ENCODE data around the gene DNAJB6. TPM values are rescaled to one million over a fixed set of nuclear protein-coding genes. Genes with fewer than 3 reads are reported as not detected.

DNAJB6 gene
- total RNA-seq, 1 donor from 2014 or later, result 247 TPM

- DNase-seq (ENCODE audit: low read depth), result no peak
These were observed 29.9 kb downstream of the DNAJB6 start for GRCh38 chr7:157366722-157367121.

DNA sequence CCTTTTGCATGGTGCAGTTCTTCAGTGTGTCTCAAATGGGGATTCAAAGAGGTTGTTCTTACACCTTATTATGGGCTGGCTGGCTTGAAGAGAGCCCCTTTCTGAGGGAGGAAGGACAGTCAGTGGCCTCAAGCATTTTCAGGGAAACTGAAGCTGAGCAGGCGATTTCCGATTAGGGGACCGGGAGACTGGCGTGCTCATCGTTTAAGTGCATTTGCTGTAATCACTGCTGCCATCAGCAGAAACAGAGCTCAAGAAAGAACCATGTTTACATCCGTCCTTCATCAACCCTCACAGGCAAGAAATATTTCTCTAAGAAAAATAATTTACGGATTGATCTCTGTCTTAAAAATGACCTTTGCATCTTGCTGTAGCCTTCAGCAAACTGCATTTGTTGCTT, 32.2 kb downstream of the DNAJB6 start:
- no peak for DNase-seq (ENCODE audit: low read depth)

GRCh38 chr7:157370742-157371141, 33.9 kb downstream of the DNAJB6 start:
- DNase-seq (ENCODE audit: low read depth), result no peak

GRCh38 chr7:157371296-157371695, 34.5 kb downstream of the DNAJB6 start:
- DNase-seq (ENCODE audit: low read depth), result no peak

DNA sequence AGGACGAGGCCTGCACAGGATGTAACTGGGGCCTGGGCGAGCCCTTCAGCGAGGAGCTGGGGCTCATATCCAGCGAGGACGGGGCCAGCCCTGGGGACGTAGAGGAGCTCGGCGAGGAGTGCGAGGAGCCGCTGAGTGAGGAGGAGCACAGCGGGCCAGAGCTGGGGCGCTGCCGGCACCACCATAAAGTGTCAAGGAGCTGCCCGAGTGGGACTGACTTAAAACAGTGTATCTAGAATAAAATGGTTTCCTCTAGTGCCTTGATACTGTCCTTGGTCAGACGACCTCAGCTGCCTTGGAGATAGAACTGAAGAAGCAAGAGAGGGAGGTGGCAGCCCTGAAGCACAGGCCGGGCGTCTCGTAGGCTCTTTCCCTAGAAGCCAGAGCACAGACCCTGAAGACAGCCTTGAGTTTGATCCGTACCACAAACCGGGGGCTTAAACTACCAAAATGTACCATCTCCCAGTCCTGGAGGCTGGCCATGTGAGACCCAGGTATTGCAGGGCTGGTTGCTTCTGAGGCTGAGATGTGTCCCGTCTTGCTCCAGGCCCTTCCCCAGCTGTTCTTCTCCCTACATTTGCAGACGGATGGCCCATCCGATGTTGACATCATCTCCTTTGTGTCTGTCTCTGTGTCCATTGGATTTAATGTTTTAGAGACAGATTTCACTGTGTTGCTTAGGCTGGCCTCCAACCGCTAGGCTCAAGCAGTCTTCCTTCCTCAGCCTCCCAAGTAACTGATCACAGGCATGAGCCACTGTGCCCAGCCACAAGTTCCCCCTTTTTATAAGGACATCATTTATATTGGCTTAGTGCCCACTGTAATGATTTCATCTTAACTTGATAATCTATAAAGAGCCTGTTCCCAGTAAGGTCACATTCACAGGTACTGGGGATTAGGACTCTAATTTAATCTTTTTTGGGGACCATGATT, 35.8 kb downstream of the DNAJB6 start:
- DNase-seq (ENCODE audit: low read depth), result no peak

DNA sequence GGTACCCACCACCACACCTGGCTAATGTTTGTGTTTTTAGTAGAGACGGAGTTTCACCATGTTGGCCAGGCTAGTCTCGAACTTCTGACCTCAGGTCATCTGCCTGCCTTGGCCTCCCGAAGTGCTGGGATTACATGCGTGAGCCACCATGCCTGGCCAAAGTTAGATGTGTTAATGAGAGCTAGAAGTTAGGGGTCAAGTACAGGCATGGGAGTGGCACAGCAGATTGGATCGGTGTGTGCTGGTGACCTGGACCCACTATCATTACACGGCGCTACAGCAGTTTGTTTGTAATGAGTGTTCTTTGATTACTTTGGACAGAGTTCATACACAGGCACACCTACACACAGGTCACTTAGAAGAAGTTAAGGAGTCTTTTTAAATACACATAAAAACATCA, 36.7 kb downstream of the DNAJB6 start:
- DNase-seq (ENCODE audit: low read depth), result no peak

DNA sequence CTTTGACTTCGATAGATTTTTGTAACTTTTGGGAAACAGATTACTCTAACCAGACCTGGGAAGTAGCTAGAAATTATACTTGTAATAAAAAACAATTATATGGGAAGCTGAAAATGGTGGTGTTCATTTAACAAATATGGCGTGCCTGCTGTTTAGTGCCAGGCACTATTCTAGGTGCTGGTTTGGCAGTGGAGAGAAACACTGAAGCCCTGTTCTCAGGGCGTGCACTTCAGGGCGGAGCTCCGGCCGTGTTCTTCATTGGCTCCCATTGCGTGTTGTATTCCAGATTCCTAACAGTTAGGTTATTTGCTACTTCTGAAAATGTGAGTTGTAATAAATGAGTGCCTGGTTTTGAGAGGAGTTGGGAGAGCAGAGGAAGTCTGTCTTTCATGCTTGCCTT, 38.6 kb downstream of the DNAJB6 start:
- DNase-seq (ENCODE audit: low read depth), result no peak

DNA sequence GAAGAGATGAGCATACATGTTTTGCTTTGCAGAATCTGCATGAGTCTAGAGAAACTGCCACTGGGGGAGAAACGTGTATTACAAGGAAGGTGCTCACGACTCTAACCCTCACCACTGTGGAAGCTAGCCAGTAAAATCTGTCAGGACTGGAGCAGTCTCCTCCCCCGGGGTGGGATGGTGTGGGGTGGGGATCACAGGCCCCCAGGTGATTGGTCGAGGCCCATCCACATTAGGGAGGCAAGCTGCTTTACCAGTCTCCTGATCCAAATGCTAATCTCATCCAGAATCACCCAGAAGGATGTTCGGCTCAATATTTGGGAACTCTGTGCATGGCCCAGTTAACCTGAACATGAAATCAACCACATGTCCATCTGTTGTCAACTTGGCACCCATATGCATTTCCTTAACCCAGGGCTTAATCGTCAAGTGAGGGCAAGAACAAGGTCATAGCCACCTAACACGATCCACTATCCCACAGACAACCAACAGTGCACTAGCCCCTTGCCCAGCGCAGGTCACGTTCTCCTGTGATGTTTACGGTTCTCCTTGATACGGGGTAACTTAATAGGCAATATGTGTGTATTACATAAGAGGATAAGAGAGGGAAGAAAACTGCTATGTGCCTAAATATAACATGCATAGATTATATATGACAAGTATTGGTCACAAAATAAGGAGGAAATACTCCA, 40.8 kb downstream of the DNAJB6 start:
- no peak for DNase-seq (ENCODE audit: low read depth)

DNA sequence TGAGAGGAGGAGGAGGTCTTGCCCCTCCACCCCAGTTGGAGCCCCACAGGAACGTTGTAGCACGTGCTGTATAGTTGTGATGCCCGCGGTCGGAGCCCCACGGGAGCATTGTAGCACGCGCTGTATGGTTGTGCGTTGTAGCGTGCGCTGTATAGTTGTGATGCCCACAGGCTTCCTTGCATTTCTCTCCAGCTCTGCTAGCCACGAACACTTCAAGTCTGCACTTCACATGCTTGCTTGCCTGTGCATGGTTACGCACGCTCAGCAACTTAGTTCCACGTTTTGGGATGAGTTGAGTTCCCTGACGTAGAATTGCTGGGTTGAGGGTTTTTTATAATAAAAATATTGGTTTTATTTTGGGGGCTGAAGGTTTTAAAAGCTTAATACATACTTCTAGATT, 41.6 kb downstream of the DNAJB6 start:
- no peak for DNase-seq (ENCODE audit: low read depth)

DNA sequence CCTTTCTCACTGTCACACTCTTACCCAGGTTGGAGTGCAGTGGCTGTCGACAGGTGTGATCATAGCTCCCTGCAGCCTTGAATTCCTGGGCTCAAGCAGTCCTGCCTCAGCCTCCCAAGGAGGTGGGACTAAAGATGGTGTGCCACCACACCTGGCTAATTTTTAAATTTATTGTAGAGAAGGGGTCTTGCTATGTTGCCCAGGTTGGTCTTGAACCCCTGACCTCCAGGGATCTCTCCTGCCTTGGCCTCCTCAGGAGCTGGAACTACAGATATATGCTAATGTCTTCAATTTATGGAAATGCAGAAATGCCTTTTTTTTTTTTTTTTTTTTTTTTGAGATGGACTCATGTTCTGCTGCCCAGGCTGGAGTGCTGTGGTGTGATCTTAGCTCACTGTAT, 42.7 kb downstream of the DNAJB6 start:
- no peak for DNase-seq (ENCODE audit: low read depth)

- DNase-seq (ENCODE audit: low read depth), result no peak
These were observed 43.6 kb downstream of the DNAJB6 start for GRCh38 chr7:157380416-157380815.

DNA sequence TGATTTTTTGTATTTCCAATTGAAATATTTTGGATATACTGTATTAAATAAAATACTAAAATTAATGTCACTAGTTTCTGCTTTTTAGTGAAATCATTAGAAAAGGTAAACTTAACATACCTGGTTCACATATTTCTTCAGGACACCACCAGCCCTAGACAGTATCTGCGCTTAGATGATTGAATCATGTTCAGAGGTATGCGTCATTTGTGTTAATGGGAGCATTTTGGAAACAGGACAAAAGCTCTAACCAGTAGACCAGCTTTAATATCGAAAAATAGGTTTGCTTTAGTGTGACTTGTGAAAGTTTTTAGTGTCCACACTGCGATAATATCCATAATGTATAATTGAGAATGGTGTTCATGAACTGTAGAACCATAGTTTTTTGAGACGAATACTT, 47.1 kb downstream of the DNAJB6 start:
- no peak for DNase-seq (ENCODE audit: low read depth)

GRCh38 chr7:157384301-157384700, 47.5 kb downstream of the DNAJB6 start:
- peak; percentile 29 for DNase-seq (ENCODE audit: low read depth)

DNA sequence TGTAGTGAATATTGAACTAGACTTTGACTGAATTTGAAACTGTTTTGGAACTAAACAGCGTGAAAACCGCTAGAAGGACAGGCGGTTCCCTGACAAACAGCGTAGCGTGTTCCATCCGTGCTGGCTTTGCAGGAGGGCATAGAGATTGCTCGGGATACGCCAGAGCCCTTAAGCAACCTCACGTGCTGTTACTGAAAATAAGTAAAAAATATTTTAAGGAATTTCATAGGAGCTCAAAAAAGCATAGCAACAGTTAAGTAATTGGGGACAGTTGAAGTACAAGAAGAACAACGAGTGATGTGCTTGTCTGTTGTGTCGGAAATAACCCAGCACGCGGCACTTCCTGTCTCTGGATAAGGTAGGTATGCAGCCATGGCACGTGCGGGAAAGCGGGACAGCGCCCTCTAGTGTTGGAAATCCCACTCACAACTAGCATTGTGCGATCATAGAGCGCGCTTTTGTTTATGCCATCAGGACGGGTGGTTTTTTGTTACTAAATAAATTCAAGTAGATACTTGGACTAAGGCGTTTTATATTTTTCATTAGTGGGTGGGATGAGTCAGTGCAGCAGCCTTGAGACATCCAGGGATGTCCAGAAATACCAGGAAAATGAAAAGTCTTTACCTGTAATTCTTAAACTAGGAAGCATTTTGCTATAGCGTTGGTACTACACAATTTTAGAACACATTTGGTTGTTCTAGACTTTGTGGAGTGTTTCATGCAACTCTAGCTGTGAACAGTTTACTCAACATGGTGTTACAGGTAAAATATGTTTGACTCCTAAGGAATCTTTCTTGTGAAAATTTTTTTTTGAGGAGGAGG, 50.4 kb downstream of the DNAJB6 start:
- peak; percentile 87 for DNase-seq (ENCODE audit: low read depth)

- DNase-seq (ENCODE audit: low read depth), result no peak
These were observed 51.5 kb downstream of the DNAJB6 start for GRCh38 chr7:157388301-157388700.

GRCh38 chr7:157389951-157390730, 53.3 kb downstream of the DNAJB6 start:
- DNase-seq (ENCODE audit: low read depth), result peak; percentile 73

DNA sequence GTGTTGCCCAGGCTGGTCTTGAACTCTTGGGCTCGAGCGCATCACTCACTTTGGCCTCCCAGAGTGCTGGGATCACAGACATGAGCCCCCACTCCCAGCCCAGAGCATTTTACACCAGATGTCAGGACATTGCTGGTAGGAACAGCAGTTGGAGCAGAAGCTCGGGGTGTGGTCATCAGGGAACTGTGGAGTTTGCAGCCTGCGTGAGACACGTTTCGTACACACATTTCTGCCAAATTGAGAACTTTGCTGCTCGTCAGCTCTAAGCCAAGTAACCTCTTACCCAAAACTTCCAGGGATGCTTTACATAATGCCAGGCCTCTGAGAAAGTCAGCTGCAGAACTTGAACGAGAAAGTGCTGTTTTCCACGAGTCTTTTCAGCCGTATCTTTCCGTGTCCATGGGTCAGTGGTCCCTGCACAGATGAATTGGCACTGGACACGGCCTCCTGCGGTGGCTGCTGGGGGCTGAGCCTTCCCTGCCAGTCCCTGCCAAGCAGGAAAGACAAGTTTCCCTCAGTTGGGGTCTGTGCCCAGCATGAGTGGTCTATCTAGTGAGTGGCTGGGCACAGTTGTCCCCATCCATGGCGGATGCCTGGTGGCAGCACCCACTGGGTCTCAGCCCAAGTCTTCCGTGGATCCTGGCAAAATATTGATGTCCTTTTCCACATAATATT, 54.4 kb downstream of the DNAJB6 start:
- no peak for DNase-seq (ENCODE audit: low read depth)

DNA sequence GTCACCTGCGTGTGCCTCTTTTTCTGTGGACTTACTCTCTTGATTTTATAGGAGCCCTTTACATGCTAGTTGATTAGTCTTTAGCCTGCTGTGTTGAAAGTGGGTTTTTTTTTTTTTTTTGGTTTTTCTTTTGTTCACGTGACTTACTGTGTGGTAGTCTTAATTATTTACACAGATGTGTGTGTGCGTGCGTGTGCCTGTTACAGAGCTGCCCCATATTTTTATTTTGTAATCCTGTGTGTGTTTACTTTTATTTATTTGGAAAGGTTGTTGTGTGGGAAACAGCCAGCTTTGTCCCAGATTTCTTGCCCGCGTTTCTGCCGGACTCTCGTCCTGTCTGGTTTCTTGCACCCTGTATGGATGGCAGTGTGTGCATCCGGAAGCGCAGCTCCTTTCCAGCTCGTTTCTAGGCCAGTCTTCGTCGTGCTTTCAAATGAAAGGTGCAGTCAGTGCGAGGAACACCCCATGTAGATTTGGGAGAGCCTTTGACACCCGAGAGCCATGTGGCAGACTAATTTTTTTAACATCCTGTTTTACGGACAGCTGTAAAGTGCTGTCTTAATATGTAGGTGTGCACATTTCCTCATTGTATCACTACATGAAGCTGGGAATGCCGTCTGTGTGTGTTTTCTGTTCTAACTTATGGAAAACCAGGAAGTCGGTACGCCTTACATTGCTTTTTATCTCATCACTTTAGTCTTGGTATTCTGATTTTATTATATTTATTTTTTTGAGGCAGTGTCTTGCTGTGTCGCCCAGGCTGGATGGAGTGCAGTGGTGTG, 55.6 kb downstream of the DNAJB6 start:
- no peak for DNase-seq (ENCODE audit: low read depth)

Data from myocyte (in vitro differentiated cells).